K562 (cell line): ENCODE measurements around the gene CKMT2. TPM values are rescaled to one million over a fixed set of nuclear protein-coding genes. Genes with fewer than 3 reads are reported as not detected.

ENCODE experiments used
- ATAC-seq: fragments of 200-7000 bp; cut with Tn5 transposase; 3 replicates; pipeline ENCODE4 v1.9.1; 2020; ENCODE audit warnings: moderate library complexity
- BruUV-seq: library from RNA; stranded (reverse); fragments of 400-500 nt; replicated peaks from 2 replicates; lab custom pipeline; 2021; lab: Mats Ljungman, UMichigan
- CTCF ChIA-PET: fragments of 300-600 bp; formaldehyde crosslinking; extraction: SDS; loops from one replicate; lab custom pipeline; 2021; ENCODE audit warnings: low intra/inter-chr PET ratio; lab: Yijun Ruan, JAX
- POLR2A ChIA-PET: fragments of 300-600, 350-650 bp; sonication (Branson Sonifier 250); formaldehyde crosslinking; extraction: SDS; loops from one replicate; lab custom pipeline; 2021; ENCODE audit warnings: antibody characterized with exemption, inconsistent platforms; lab: Yijun Ruan, JAX
- DNase-seq, 4 experiments: peaks; one replicate each; pipeline versions ENCODE4 v3.0.0 to v3.0.0-alpha.2; 2011 to 2018; ENCODE audit warnings: low spot score in 3 of 4, mixed read lengths in 3 of 4; ENCODE audit errors: extremely low read depth in 1 of 4
- FAIRE-seq: peaks from 2 replicates; lab custom pipeline; 2011; peaks lifted over from hg19 to GRCh38; lab: Jason Lieb, UNC
- H2AFZ ChIP-seq: 2 replicates; pipeline ENCODE4 v1.6.0; 2011; ENCODE audit warnings: low read depth, low read length, control low read depth, inconsistent platforms
- H3K27ac ChIP-seq: fragments of 200-600 bp; 3 replicates; pipeline ENCODE4 v1.8.0; 2011; ENCODE audit warnings: low read depth, mild to moderate bottlenecking, control low read depth, inconsistent platforms, low read length, moderate library complexity, mixed read lengths; ENCODE audit errors: extremely low read depth
- H3K27me3 ChIP-seq, 2 experiments: fragments of 300-600 bp in 1 of 2; 2 replicates in 1 of 2; 3 replicates in 1 of 2; pipeline versions ENCODE4 v1.6.0 to v1.8.0; 2011; ENCODE audit warnings: inconsistent platforms in 2 of 2, low read length in 2 of 2, mild to moderate bottlenecking in 1 of 2, mixed read lengths in 1 of 2, moderate library complexity in 1 of 2; ENCODE audit not compliant: control insufficient read depth in 2 of 2, insufficient read depth in 2 of 2
- H3K36me3 ChIP-seq: fragments of 300-600 bp; 3 replicates; pipeline ENCODE4 v1.8.0; 2011; ENCODE audit warnings: mild to moderate bottlenecking, low read length, inconsistent platforms; ENCODE audit not compliant: control insufficient read depth, insufficient read depth
- H3K4me1 ChIP-seq, 2 experiments: fragments of 200-600 bp in 1 of 2; replicated peaks in 1 of 2; 2 replicates in 1 of 2; 3 replicates in 1 of 2; pipeline versions ENCODE4 v1.5.1 to v1.8.0; 2011; ENCODE audit warnings: inconsistent platforms in 2 of 2, low read length in 2 of 2, mild to moderate bottlenecking in 1 of 2, mixed read lengths in 1 of 2, moderate library complexity in 1 of 2; ENCODE audit not compliant: control insufficient read depth in 2 of 2, insufficient read depth in 2 of 2
- H3K4me2 ChIP-seq: 2 replicates; pipeline ENCODE4 v1.6.1; 2011; ENCODE audit warnings: low read length, control low read depth, inconsistent platforms, mixed read lengths; ENCODE audit not compliant: insufficient read depth
- H3K4me3 ChIP-seq: fragments of 200-600 bp; sonication (generic), shearing (Covaris generic); 2 replicates; pipeline ENCODE4 v1.5.1; 2016; ENCODE audit warnings: control low read depth, inconsistent platforms
- H3K79me2 ChIP-seq: fragments of 200-600 bp; 3 replicates; pipeline ENCODE4 v1.8.0; 2011; ENCODE audit warnings: low read length, inconsistent platforms; ENCODE audit not compliant: control insufficient read depth, insufficient read depth
- H3K9ac ChIP-seq, 2 experiments: 2 replicates each; pipeline versions ENCODE4 v1.6.0 to v1.6.1; 2011; ENCODE audit warnings: low read depth in 2 of 2, low read length in 2 of 2, control low read depth in 1 of 2, inconsistent platforms in 1 of 2, mild to moderate bottlenecking in 1 of 2, mixed read lengths in 1 of 2; ENCODE audit not compliant: insufficient read depth in 1 of 2
- H3K9me1 ChIP-seq: one replicate; pipeline ENCODE4 v1.6.0; 2011; ENCODE audit warnings: inconsistent platforms, mild to moderate bottlenecking, low read length, moderate library complexity; ENCODE audit not compliant: control insufficient read depth, insufficient read depth
- H3K9me3 ChIP-seq: replicated peaks from 2 replicates; pipeline ENCODE4 v1.5.1; 2011; ENCODE audit warnings: low read depth, low read length, inconsistent platforms; ENCODE audit not compliant: control insufficient read depth, insufficient read depth
- H4K20me1 ChIP-seq: replicated peaks from 2 replicates; pipeline ENCODE4 v1.6.1; 2011; ENCODE audit warnings: low read length, inconsistent platforms, mixed read lengths; ENCODE audit not compliant: control insufficient read depth, insufficient read depth
- AFF1 ChIP-seq, 2 experiments: fragments of 450-650 bp; IDR thresholded peaks; 2 replicates each; pipeline ENCODE4 v1.6.1; 2018; ENCODE audit warnings: mild to moderate bottlenecking in 2 of 2, low read depth in 1 of 2; ENCODE audit not compliant: partially characterized antibody in 2 of 2
- ARID2 ChIP-seq: fragments of 450-650 bp; IDR thresholded peaks from 2 replicates; pipeline ENCODE4 v1.6.1; 2017; ENCODE audit warnings: antibody characterized with exemption, mild to moderate bottlenecking
- CCAR2 ChIP-seq: fragments of 200-400 bp; formaldehyde crosslinking; IDR thresholded peaks from 2 replicates; pipeline ENCODE4 v1.6.1; 2017; ENCODE audit warnings: mild to moderate bottlenecking, low read depth, low read length
- GATA2 ChIP-seq: sonication (generic); formaldehyde crosslinking; IDR thresholded peaks from 2 replicates; pipeline ENCODE4 v1.4.0; 2020; ENCODE audit warnings: mild to moderate bottlenecking, missing genetic modification reagents
- GTF2B ChIP-seq: IDR thresholded peaks from 2 replicates; pipeline ENCODE4 v1.6.1; 2011; ENCODE audit not compliant: insufficient read length; ENCODE audit errors: extremely low read depth
- HCFC1 ChIP-seq: IDR thresholded peaks from 2 replicates; pipeline ENCODE4 v1.6.1; 2012; ENCODE audit warnings: low read depth, low read length, improper control_type of control experiment
- HDAC3 ChIP-seq: fragments of 450-650 bp; IDR thresholded peaks from 2 replicates; pipeline ENCODE4 v1.6.1; 2018; ENCODE audit warnings: borderline replicate concordance, mild to moderate bottlenecking, moderate library complexity; ENCODE audit not compliant: partially characterized antibody
- NCOA6 ChIP-seq: fragments of 450-650 bp; IDR thresholded peaks from 2 replicates; pipeline ENCODE4 v1.6.1; 2017; ENCODE audit warnings: mild to moderate bottlenecking
- PTBP1 ChIP-seq: fragments of 200-400 bp; formaldehyde crosslinking; IDR thresholded peaks from 2 replicates; pipeline ENCODE4 v1.6.1; 2017; ENCODE audit warnings: low read depth, low read length
- SAFB ChIP-seq: fragments of 200-400 bp; formaldehyde crosslinking; IDR thresholded peaks from 2 replicates; pipeline ENCODE4 v1.6.1; 2017; ENCODE audit warnings: low read depth, low read length, borderline replicate concordance
- USF1 ChIP-seq: sonication (generic); formaldehyde crosslinking; IDR thresholded peaks from 2 replicates; pipeline ENCODE4 v1.9.0; 2022; ENCODE audit warnings: mild to moderate bottlenecking, missing genetic modification reagents
- ZNF311 ChIP-seq: fragments of 250-450 bp; sonication (Bioruptor Pico); IDR thresholded peaks from 2 replicates; pipeline ENCODE4 v1.4.0; 2020; ENCODE audit warnings: mild to moderate bottlenecking, moderate library complexity
- WGBS: fragments of 100-300 bp; shearing (Covaris generic); methylation state at CpG from one replicate; pipeline ENCODE4 v1.1.6; 2016; ENCODE audit warnings: low coverage, mixed read lengths; ENCODE audit not compliant: insufficient coverage; ENCODE audit errors: missing lambda C conversion rate; 5-methylcytosine and 5-hydroxymethylcytosine counted together
- in situ Hi-C: fragments of 300-500 bp; cut with MboI; formaldehyde crosslinking; loops from 4 replicates; pipeline ENCODE4 v1.15.0; 2018; ENCODE audit warnings: inconsistent platforms, mixed read lengths
- intact Hi-C: fragments of 100-400 bp; cut with micrococcal nuclease; formaldehyde crosslinking; loops from 2 replicates; pipeline ENCODE4 v1.14.2; 2022
- polyA plus RNA-seq, 8 experiments: library from polyadenylated mRNA; depleted of rRNA in 4 of 8; stranded (reverse) in 5 of 8; unstranded in 3 of 8; fragments of >200 nt; fragmentation: Nextera tagmentation in 2 of 8; fragmentation: Illumina TruSeq in 1 of 8; extraction: Ambion mirVana in 2 of 8; extraction: Trizol in 1 of 8; gene quantifications; 2 replicates each; pipeline versions ENCODE4 v1.2.1 to v1.2.3, GENCODE V29; 2011 to 2014; ENCODE audit warnings: inconsistent platforms in 1 of 8, missing spikeins in 1 of 8
- total RNA-seq, 7 experiments: library from RNA; depleted of rRNA in 6 of 7; stranded (reverse); fragments of >200 nt in 6 of 7; fragmentation: Illumina TruSeq in 2 of 7; extraction: Trizol in 2 of 7; gene quantifications; 2 replicates each; pipeline versions ENCODE4 v1.2.1 to v1.2.3, GENCODE V29; 2011 to 2021; ENCODE audit warnings: low replicate concordance in 1 of 7

Gene CKMT2
- total and polyA plus RNA-seq, 9 of the 15 experiments (the other 6 are each of a cell fraction or from before 2014, with no cell fraction given) = 0.03 TPM; not detected in 8

- DNase-seq (no peak), ATAC-seq (no peak), FAIRE-seq (no peak)
- no peaks in the 10 kb centered on the region for H3K9me3 ChIP-seq
- no peaks in the 10 kb centered on the region for H3K27me3 ChIP-seq
- intact Hi-C loops (no loop called here), in situ Hi-C loops (no loop called here)
- H4K20me1 ChIP-seq = no peaks in the 10 kb centered on the region
- no peak overlapping the region for H2AFZ ChIP-seq
- H3K79me2 ChIP-seq = no peaks in the 10 kb centered on the region
- H3K4me3 ChIP-seq = no peak overlapping the region
- POLR2A ChIA-PET = interaction anchor here (0.8 to 1.9 kb wide), 4 partner anchors 9 to 30 kb away, joined by 3 to 6 read pairs (median 5); partner anchors contain the start of gene ZCCHC9
- H3K9ac ChIP-seq = no peak overlapping the region
- peaks cover 44% of the 10 kb centered on the region; the same call in 2 of the 3 replicates for H3K36me3 ChIP-seq
- CTCF ChIA-PET = no interaction called here
- 86% methylated on average over 3 of the region's 3 CpGs for WGBS
- TF ChIP-seq GATA2 (CRISPR knock-in tag) (no peak), CCAR2 (no peak), AFF1 (IDR thresholded peaks at IDR 0.05; ENCODE audit: low read depth in 1 of 2, partially characterized antibody in 2 of 2) (no peak), GTF2B (no peak), ZNF311 (CRISPR knock-in tag) (no peak), ARID2 (no peak), USF1 (CRISPR knock-in tag) (no peak), HCFC1 (no peak), NCOA6 (no peak), HDAC3 (no peak), PTBP1 (no peak), SAFB (no peak)
- H3K4me2 ChIP-seq = no peak overlapping the region
- BruUV-seq = no TSS peak
- no peaks in the 10 kb centered on the region for H3K9me1 ChIP-seq
- no peak overlapping the region for H3K27ac ChIP-seq
- no peaks in the 10 kb centered on the region for H3K4me1 ChIP-seq
These were observed 80.6 kb downstream of the CKMT2 start for GRCh38 chr5:81313686-81314085.
